HG03378 (cell line): ENCODE results near the gene INSYN2B.
A peak's percentile ranks its signal among the peaks of the same experiment; 100 is the strongest.

Experiments used
- ATAC-seq: cut with Tn5 transposase; IDR thresholded peaks from one replicate; pipeline ENCODE4 v1.9.1; 2021; ENCODE audit warnings: mild to moderate bottlenecking, moderate library complexity; ENCODE audit not compliant: unreplicated experiment

The INSYN2B gene

DNA sequence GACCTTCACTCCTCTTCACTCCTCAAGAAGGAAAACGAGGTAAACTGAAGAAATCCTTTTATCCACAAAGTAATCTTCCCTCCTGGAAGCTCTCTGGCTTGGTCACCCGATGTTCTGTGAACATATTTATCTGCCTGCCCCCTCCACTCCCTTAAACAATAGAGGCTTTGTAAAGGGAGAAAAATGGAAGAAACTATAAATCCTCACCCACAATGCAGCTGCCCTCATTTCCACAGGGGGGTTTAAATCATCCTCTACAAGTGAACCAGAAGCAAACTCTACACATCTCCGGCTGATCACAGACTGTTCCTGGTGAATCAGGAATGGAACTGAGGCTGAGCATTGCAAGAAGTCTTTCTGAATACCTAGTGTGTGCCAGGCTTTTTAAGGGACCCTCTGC is 7.2 kb downstream of the INSYN2B start:
- ATAC-seq = no peak

DNA sequence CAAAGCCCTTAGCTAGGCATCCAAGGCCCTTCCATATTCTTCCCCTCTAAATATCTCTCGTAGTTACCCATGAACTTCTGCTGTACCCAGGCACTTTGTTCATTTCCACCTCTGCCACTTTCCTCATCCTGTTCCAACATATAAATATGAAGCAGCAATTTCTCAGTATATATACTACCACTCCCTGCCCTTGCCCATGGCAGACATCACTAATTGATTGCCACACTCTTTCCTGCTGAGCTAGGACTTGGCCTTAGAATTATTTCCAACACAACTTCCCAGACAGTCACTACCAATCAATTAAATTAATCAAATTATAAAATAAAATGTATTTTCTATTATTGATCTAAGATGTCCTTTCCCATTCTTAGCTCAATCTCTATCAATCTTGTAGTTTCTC is 8.5 kb downstream of the INSYN2B start:
- ATAC-seq = no peak

DNA sequence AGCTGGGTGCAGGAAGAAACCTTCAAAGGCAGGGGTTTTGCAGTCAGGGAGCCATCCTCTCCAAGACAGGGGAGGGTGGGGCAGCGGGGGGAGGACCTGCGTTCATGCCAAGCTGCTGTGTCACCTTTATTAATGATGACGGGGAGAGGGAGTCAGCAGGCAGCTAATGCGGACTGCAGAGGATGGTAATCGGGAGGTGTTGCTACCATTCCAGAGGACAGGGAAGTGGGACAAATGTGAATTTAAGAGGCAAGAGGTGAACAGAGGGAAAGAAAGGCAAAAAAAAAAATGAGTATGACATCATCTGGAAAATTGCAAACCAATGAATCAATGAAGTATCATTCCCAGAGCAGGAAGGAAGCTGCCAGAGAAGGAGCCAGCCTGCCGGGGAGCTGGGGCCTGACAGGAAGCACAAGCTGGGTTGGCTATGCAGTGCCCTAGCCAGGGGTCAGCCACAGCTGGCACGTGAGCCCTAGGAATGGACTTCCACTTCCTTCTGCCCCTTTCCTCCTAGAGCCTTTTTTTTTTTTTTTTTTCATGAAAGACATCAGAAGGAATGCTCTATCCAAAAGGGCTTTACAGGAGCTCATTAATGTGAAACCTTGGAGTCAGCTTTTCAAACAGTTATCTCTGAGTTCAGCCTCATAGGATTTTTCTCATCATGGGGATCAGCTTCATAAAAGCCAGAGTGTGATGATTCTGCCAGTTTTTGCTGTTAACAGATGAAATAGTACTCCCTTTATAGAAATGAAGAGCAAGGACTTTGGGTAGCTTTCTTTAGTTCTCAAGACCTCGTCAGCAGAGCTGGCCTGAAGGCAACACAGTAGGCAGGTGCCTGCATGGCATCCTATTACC is 9.2 kb downstream of the INSYN2B start:
- no peak for ATAC-seq

DNA sequence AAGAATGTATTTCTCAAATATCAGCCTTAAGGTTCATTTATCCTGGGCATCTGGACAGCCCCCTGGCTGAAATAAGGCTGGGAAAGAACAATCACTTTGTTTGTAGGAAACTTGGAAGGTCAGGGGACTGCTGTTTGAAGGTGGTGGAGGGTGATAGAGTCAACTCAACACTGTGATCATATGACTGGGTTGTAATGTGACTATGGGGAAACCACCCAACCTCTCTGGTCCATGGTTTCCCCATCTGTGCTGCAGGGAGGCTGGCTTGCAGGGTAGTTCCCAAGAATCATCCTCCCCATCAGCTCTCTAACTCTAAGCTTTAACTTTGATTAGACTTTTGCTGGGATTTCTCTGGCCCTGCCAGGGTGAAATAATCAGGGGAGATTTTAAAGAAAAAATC is 10.0 kb downstream of the INSYN2B start:
- peak; percentile 65 for ATAC-seq

GRCh38 chr5:169964246-169964645 is 16.0 kb downstream of the INSYN2B start:
- ATAC-seq = no peak

GRCh38 chr5:169960659-169961058 is 19.6 kb downstream of the INSYN2B start:
- ATAC-seq = no peak

- no peak for ATAC-seq
Observed at GRCh38 chr5:169958278-169958677, 22.0 kb downstream of the INSYN2B start.

GRCh38 chr5:169956756-169957155 is 23.5 kb downstream of the INSYN2B start:
- ATAC-seq = no peak

DNA sequence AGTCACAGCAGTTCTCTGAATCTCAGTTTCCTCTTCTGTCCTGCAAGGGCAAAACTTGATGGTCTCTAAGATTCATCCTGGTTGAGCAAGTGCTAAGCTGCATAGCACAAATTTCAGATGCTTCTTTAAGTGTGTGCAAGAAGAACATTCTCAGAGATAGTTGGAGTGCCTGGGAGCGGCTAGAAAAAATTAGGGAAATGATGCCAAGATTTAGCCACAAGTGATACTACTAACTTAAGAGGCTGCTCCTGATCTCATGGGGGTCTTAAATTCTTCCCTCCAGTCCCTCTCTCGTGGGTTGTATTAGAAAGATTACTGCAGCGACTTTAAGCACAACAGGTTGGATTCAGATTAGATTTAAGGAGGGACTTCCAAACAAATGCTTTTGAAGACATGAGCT is 24.2 kb downstream of the INSYN2B start:
- no peak for ATAC-seq

DNA sequence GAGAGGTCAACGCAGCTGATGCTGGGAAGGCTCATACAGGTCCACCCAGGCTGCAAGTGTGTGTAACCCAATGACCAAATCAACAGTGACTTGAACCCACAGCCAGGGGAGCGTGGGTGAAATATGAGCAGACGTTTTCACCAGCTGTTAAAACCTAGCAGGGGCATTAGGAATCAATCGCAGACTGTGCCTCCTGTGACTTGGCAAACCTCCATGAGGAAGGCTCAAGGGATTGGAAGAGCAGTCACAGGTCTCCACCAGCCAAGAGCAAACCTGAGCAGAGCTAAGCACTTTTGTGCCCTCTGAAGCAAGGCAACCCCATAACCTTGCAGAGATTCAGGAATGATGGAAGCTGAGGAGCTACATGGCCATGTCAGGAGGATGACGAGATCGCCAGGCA is 25.5 kb downstream of the INSYN2B start:
- ATAC-seq = no peak

GRCh38 chr5:169953196-169953595 is 27.1 kb downstream of the INSYN2B start:
- peak; percentile 53 for ATAC-seq

- no peak for ATAC-seq
Observed at GRCh38 chr5:169950333-169950732, 30.0 kb downstream of the INSYN2B start.

- no peak for ATAC-seq
Observed at GRCh38 chr5:169946743-169947295, 33.5 kb downstream of the INSYN2B start.

GRCh38 chr5:169945831-169946261 is 34.4 kb downstream of the INSYN2B start:
- no peak for ATAC-seq

- no peak for ATAC-seq
Observed at GRCh38 chr5:169944922-169945680, 35.2 kb downstream of the INSYN2B start.

- no peak for ATAC-seq
Observed at GRCh38 chr5:169944115-169944514, 36.2 kb downstream of the INSYN2B start.

DNA sequence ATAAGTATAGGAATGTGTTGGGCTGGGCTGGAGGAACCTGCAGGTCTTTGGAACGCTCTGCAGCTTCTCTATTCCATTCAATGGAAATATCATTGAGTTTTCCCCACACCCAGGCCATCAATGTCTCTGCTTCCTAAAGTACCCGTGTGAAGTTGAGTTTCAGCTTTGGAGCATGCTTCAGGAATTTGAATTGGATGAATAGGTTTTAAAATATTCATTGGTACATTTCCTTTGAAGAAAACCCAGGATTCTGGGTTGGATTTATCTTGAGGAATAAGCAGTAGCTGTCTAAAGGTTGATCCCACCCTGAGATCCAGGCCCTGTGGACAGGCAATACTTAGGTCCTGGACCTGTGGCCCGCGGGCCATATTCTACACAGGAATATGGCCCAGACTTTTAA is 37.3 kb downstream of the INSYN2B start:
- no peak for ATAC-seq

DNA sequence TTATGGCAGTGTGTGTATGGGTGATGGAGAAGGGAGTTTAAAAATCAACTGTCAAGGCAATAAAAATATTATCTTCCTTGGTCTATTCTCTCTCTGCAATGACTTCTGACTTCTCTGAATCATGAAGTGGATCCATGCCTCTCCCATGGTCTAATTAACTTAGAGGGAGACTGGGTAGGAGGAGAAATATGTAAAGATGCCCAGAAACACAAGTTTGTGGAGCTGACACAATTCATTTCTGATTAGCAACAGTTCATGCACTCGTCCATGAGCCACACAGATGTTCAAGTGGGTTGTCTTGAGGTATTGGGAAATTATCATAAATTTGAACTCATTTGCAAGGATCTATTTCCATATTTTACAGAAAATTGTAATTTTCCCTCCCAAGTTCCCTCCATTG is 38.1 kb downstream of the INSYN2B start:
- ATAC-seq = no peak

GRCh38 chr5:169941542-169941941 is 38.8 kb downstream of the INSYN2B start:
- no peak for ATAC-seq

DNA sequence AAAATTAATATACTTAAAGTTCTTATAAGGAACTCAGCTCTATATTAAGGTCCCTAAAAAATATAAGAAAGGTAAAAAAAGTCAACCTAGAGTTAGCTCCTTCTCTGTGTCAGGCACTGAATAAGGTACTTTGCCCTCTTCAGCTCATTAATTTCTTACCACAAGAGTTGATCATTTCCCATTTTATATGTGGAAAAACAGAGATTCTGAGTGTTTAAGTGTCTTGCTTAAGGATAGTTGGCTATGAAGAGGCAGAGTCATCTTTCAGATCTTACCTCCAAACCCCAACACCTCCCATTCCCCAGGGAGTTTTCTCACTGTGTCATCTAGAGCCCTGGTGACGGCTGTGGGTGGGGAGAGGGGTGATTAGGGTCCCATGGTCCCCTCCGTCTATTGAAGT is 40.6 kb downstream of the INSYN2B start:
- no peak for ATAC-seq

DNA sequence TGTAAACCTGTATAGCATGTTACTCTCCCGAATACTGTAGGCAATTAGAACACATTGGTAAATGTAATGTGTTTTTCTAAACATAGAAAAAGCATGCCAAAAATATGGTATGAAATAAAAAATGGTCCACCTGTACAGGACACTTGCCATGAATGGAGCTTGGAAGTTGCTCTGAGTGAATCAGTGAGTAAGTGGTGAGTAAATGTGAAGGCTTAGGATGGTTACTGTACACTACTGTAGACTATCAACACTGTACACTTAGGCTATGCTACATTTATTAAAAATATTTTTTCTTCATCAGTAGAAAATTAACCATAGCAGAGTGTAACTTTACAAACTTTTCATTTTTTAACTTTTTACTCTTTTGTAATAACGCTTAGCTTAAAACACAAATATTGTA is 41.9 kb downstream of the INSYN2B start:
- no peak for ATAC-seq

GRCh38 chr5:169935762-169936161 is 44.5 kb downstream of the INSYN2B start:
- no peak for ATAC-seq
